NB4 (cell line): ENCODE data around the gene UNC5C.

Source experiments
- CTCF ChIP-seq: IDR thresholded peaks from one replicate; pipeline ENCODE4 v1.5.1; 2012; ENCODE audit warnings: low read depth, low read length
- POLR2A ChIP-seq: IDR thresholded peaks from 2 replicates; pipeline ENCODE4 v1.6.1; 2011; ENCODE audit warnings: mild to moderate bottlenecking; ENCODE audit not compliant: insufficient read length; ENCODE audit errors: extremely low read depth

- no peak for TF ChIP-seq CTCF
- no peak for TF ChIP-seq POLR2A
Measured at GRCh38 chr4:95209927-95210326, 338.8 kb downstream of the UNC5C start.
